Measurements from ENCODE around the gene SIM2. TPM values are rescaled to one million over a fixed set of nuclear protein-coding genes. Genes with fewer than 3 reads are reported as not detected.

SIM2 gene
- polyA plus RNA-seq, 1 experiment: not detected

GRCh38 chr21:36686955-36687354 is 12.0 kb upstream of the SIM2 start:
- Histone ChIP-seq H3K4me3 (ENCODE audit: low read depth, low read length) (no peak overlapping the region), H3K36me3 (ENCODE audit: control insufficient read depth, insufficient read depth, low read length) (no peaks in the 10 kb centered on the region), H3K27me3 (ENCODE audit: control insufficient read depth, insufficient read depth, low read length) (peaks cover 29% of the 10 kb centered on the region)
- DNase-seq (ENCODE audit: low read depth): no peak
- TF ChIP-seq, protein P1, sequence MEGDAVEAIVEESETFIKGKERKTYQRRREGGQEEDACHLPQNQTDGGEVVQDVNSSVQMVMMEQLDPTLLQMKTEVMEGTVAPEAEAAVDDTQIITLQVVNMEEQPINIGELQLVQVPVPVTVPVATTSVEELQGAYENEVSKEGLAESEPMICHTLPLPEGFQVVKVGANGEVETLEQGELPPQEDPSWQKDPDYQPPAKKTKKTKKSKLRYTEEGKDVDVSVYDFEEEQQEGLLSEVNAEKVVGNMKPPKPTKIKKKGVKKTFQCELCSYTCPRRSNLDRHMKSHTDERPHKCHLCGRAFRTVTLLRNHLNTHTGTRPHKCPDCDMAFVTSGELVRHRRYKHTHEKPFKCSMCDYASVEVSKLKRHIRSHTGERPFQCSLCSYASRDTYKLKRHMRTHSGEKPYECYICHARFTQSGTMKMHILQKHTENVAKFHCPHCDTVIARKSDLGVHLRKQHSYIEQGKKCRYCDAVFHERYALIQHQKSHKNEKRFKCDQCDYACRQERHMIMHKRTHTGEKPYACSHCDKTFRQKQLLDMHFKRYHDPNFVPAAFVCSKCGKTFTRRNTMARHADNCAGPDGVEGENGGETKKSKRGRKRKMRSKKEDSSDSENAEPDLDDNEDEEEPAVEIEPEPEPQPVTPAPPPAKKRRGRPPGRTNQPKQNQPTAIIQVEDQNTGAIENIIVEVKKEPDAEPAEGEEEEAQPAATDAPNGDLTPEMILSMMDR (IDR thresholded peaks at IDR 0.05; ENCODE audit: insufficient read depth, low read depth, low read length): no peak
- ChIA-PET POLR2A (no interaction called here), CTCF (interaction anchor here (1.7 kb wide), 1 partner anchor 13 kb away, joined by 4 read pairs; no protein-coding TSS in a partner anchor)

- ChIA-PET POLR2A (no interaction called here), CTCF (no interaction called here)
- H3K27me3 ChIP-seq (ENCODE audit: control insufficient read depth, insufficient read depth, low read length): peaks cover 37% of the 10 kb centered on the region
- no peaks in the 10 kb centered on the region for H3K36me3 ChIP-seq (ENCODE audit: control insufficient read depth, insufficient read depth, low read length)
- no peak for DNase-seq (ENCODE audit: low read depth)
- H3K4me3 ChIP-seq (ENCODE audit: low read depth, low read length): no peak overlapping the region
- TF ChIP-seq, protein P1 (IDR thresholded peaks at IDR 0.05; ENCODE audit: insufficient read depth, low read depth, low read length): no peak
Observed at GRCh38 chr21:36688324-36688723, 10.6 kb upstream of the SIM2 start.

GRCh38 chr21:36689324-36689723 is 9.6 kb upstream of the SIM2 start:
- ChIA-PET CTCF (interaction anchor here (0.9 to 1.2 kb wide), 2 partner anchors 14 to 59 kb away, joined by 4 read pairs; no protein-coding TSS in a partner anchor), POLR2A (no interaction called here)
- TF ChIP-seq, protein P1 (IDR thresholded peaks at IDR 0.05; ENCODE audit: insufficient read depth, low read depth, low read length): no peak
- Histone ChIP-seq H3K4me3 (ENCODE audit: low read depth, low read length) (no peak overlapping the region), H3K36me3 (ENCODE audit: control insufficient read depth, insufficient read depth, low read length) (no peaks in the 10 kb centered on the region), H3K27me3 (ENCODE audit: control insufficient read depth, insufficient read depth, low read length) (peaks cover 45% of the 10 kb centered on the region)
- no peak for DNase-seq (ENCODE audit: low read depth)

DNA sequence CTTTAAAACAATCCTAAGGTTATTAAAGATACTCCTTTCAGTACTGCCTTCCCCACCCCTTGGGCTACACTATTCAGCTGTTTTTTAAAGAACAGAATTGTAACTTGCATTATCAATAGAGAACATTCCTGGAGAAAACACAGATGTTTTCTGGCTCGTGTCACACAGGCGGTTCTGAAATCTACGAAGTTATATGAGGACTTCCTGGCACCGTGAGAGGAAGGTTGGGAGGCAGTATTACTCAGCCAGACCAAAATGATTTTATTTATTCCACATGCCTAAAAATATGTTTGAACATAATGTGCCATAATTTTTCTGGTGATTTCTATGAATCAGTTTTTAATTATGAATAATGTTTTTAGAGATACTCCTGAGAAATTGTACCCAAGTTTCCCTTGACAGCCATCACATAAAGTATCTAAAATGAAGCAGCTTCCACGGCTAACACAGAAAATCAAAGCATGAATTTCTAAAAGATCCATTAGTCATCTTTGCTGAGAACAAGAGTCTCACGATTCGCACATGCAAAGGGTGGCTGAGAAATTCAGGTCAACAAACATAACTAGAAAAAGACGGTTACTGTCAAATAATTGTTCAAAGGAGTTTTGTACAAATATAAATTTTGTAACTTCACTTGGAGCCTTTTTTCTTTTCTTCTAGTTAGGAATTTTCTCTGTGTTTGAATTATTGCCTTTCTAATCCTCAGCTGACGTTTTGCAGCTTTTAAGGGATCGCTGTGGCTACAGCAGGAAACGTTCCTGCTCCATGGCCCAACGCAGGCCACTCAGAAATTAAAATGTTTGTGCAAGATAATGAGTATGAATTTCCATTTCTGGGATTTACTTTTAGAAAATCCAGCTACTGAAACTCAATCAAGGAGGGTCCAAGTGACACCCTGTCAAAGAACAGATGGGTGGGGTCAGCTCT is 8.0 kb upstream of the SIM2 start:
- Histone ChIP-seq H3K4me3 (ENCODE audit: low read depth, low read length) (no peak overlapping the region), H3K27me3 (ENCODE audit: control insufficient read depth, insufficient read depth, low read length) (peaks cover 56% of the 10 kb centered on the region), H3K36me3 (ENCODE audit: control insufficient read depth, insufficient read depth, low read length) (no peaks in the 10 kb centered on the region)
- no peak for DNase-seq (ENCODE audit: low read depth)
- ChIA-PET POLR2A (no interaction called here), CTCF (no interaction called here)
- TF ChIP-seq, protein P1 (IDR thresholded peaks at IDR 0.05; ENCODE audit: insufficient read depth, low read depth, low read length): no peak

GRCh38 chr21:36691555-36692041 is 7.3 kb upstream of the SIM2 start:
- ChIA-PET CTCF (no interaction called here), POLR2A (no interaction called here)
- TF ChIP-seq, protein P1 (IDR thresholded peaks at IDR 0.05; ENCODE audit: insufficient read depth, low read depth, low read length): no peak
- H3K27me3 ChIP-seq (ENCODE audit: control insufficient read depth, insufficient read depth, low read length): peaks cover 63% of the 10 kb centered on the region
- no peak for DNase-seq (ENCODE audit: low read depth)
- H3K4me3 ChIP-seq (ENCODE audit: low read depth, low read length): no peak overlapping the region
- H3K36me3 ChIP-seq (ENCODE audit: control insufficient read depth, insufficient read depth, low read length): no peaks in the 10 kb centered on the region
